Dendritic cell treated with granulocyte-macrophage colony-stimulating factor and Interleukin-4, amounts not matched to agents 40 ng/mL and 50 ng/mL, for 4 days (primary cell): ENCODE results near the gene FUT8.

Experiments
- H3K27ac Mint-ChIP-seq: one replicate; pipeline ENCODE4 v1.8.0; 2022; ENCODE audit warnings: mild to moderate bottlenecking, mixed read lengths
- H3K27me3 Mint-ChIP-seq: one replicate; pipeline ENCODE4 v1.8.0; 2022; ENCODE audit warnings: mild to moderate bottlenecking, mixed read lengths
- H3K36me3 Mint-ChIP-seq: one replicate; pipeline ENCODE4 v1.8.0; 2022; ENCODE audit warnings: low read depth, mixed read lengths
- H3K4me1 Mint-ChIP-seq: one replicate; pipeline ENCODE4 v1.8.0; 2022; ENCODE audit warnings: low read depth, mixed read lengths
- H3K4me3 Mint-ChIP-seq: one replicate; pipeline ENCODE4 v1.8.0; 2022; ENCODE audit warnings: mild to moderate bottlenecking, moderate library complexity, mixed read lengths
- H3K9me3 Mint-ChIP-seq: one replicate; pipeline ENCODE4 v1.8.0; 2022; ENCODE audit warnings: mixed read lengths
- intact Hi-C: fragments of 100-400 bp; cut with micrococcal nuclease; formaldehyde crosslinking; loops from one replicate; pipeline ENCODE4 v1.15.0; 2022

Gene FUT8

DNA sequence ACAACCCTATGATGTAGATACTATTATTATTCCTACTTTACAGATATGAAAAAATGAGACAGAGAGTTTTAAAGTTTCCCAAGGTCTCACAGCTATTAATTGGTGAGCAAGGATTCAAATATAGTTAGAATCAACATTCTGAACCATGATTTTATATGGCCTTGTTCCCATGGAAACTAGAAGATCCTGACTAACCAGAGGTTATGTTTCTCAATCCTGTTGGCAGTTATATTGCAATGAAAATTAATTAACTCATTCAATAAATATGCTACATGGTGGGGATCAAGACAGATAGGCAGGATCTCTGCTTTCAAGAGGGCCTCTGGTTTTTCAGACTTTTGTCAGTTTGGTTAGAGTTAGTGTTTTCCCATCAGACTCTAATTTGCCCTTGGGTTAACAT is 9.3 kb upstream of the FUT8 start:
- no peaks in the 10 kb centered on the region for H3K36me3 Mint-ChIP-seq

DNA sequence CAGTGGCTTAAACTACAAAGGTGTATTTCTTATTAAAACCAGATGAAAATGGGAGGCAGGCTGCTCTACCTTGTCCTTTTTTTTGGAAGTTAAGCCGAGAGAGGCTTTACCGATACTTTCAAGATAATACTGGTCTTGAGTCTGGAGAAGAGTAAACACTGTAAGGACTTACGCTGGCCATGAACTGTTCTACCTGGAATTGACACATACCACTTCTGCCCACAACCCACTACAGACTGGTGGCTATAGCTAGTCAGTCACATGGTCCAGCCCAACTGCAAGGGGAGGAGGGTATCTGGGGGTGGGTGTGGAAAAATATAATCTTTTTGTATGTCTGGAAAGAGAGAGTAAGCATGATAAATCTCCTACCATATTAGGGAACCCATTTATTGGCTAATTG is 4.4 kb upstream of the FUT8 start:
- intact Hi-C loops, result no loop called here
- H3K4me3 Mint-ChIP-seq, result no peak overlapping the region
- H3K36me3 Mint-ChIP-seq, result peaks cover 15% of the 10 kb centered on the region
- peaks cover 11% of the 10 kb centered on the region for H3K27me3 Mint-ChIP-seq
- H3K27ac Mint-ChIP-seq, result no peak overlapping the region
- H3K4me1 Mint-ChIP-seq, result peaks cover 12% of the 10 kb centered on the region
- no peaks in the 10 kb centered on the region for H3K9me3 Mint-ChIP-seq

More for the DNA sequence above, 9.3 kb upstream of the FUT8 start:
- intact Hi-C loops, result no loop called here
- no peaks in the 10 kb centered on the region for H3K9me3 Mint-ChIP-seq
- no peak overlapping the region for H3K4me3 Mint-ChIP-seq
- peaks cover 5% of the 10 kb centered on the region for H3K4me1 Mint-ChIP-seq
- H3K27me3 Mint-ChIP-seq, result peaks cover 8% of the 10 kb centered on the region
- H3K27ac Mint-ChIP-seq, result no peak overlapping the region

DNA sequence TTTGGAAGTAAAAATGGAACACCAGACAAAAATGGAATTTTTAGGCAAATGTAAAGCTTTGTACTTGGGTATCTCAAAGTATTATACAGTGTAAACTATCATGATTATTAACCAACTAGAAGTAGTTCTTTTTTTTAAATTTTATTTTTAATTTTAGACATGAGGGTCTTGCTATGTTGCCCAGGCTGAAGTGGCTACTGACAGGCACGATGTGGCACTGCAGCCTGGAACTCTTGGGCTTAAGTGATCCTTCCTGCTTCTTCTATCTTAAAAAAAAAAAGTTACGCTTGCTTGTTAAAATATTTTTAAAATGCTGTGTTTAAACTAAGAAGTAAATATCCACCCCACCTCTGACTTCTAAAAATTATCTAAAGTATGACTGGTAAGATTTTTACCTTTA is 1.9 kb upstream of the FUT8 start:
- peaks cover 16% of the 10 kb centered on the region for H3K36me3 Mint-ChIP-seq
- peaks cover 16% of the 10 kb centered on the region for H3K4me1 Mint-ChIP-seq
- H3K9me3 Mint-ChIP-seq, result no peaks in the 10 kb centered on the region
- H3K4me3 Mint-ChIP-seq, result no peak overlapping the region
- H3K27me3 Mint-ChIP-seq, result peaks cover 19% of the 10 kb centered on the region
- no peak overlapping the region for H3K27ac Mint-ChIP-seq
- intact Hi-C loops, result loop anchor here (5.0 kb wide), 4 partner anchors 78 to 248 kb away; no protein-coding TSS in a partner anchor

DNA sequence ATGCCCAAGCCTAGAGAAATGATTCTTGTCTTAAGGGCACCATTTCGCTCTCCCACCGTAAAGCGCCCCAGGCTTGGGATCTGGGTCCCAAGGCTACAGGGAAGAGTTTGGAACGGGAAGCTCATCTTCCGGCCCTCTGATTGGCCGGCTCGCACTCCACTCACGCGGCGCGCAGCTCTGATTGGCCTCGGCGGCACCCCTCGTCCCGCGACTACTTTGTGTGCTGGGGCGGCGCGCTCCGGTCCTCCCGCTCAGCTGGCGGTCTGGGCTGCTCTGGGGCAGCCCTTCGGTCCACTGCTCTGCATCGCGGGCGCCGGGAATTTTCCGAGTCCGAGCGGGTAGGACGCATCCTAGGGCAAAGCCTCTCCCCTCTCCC is 886 bp upstream of the FUT8 start:
- Mint-ChIP-seq H3K27me3 (peaks cover 16% of the 10 kb centered on the region), H3K27ac (peak overlapping the region; percentile 89), H3K36me3 (peaks cover 16% of the 10 kb centered on the region), H3K9me3 (no peaks in the 10 kb centered on the region), H3K4me1 (peaks cover 13% of the 10 kb centered on the region), H3K4me3 (peak overlapping the region; percentile 95)
- intact Hi-C loops, result loop anchor here (2.0 to 5.0 kb wide), 5 partner anchors 79 to 425 kb away; partner anchors contain the start of gene FNTB

DNA sequence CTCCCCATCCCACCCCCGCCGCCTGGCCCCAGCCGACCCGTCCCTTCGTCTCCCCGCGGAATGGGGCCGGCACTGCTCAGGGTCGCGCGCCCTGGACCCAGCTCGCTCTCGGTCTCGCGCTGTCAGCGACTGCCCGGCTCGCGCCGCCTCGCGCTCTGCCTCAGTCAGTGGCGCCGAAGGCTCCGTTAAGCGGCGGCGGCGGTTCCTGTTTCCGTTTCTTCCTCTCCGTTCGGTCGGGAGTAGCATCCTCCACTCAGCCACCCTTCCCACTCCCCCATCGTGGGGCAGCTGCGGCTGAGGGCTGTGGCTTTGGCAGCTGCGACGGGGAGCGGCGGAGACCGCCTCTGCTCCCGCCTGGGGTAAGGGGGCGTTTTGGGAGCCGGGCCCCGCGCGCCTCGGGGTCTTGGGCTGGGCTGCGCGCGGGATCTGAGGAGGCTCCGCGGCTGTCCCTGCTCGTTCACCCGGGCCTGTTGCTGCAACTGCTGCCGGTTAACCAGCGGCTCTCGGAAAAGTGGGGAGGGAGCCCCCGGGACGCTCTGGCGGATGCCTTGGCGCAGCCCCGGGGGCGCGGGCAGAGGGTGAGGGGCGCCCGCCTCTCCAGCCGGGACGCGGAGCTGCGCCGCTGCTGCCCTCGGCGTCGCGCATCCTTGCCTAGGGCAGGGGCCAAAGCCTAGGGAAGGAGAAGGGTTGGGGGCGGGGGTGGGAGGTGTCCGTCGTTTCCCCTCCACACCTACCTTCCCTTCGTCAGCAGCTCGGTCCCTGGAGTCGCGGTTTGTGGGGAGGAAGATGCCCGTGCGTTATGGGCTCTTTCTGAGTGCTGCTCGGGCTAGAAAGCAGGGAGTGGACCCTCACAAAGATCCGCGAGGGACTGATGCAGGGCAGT is 567 bp downstream of the FUT8 start:
- H3K9me3 Mint-ChIP-seq, result no peaks in the 10 kb centered on the region
- H3K27ac Mint-ChIP-seq, result peak overlapping the region; percentile 89
- H3K4me3 Mint-ChIP-seq, result peak overlapping the region; percentile 95
- peaks cover 15% of the 10 kb centered on the region for H3K27me3 Mint-ChIP-seq
- intact Hi-C loops, result loop anchor here (2.0 to 5.0 kb wide), 5 partner anchors 81 to 426 kb away; partner anchors contain the start of gene FNTB
- H3K36me3 Mint-ChIP-seq, result peaks cover 16% of the 10 kb centered on the region
- peaks cover 13% of the 10 kb centered on the region for H3K4me1 Mint-ChIP-seq

DNA sequence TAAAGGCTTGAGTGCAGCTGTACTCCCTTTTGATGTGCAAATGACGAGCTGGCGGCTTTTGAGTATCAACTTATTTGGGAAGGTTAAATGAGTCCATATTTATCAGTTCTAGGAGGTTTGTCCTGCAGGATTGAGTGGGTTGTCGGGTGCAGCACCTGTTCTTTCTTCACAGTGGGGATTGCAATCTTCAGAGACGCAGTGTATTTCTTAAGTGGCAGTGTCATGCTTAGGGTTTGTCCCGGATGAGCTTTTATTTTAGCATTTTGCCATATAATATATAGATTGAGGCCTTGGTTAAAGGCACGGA is 1.2 kb downstream of the FUT8 start:
- Mint-ChIP-seq H3K4me1 (peaks cover 13% of the 10 kb centered on the region), H3K27ac (no peak overlapping the region), H3K4me3 (peak overlapping the region; percentile 95), H3K9me3 (no peaks in the 10 kb centered on the region), H3K36me3 (peaks cover 16% of the 10 kb centered on the region), H3K27me3 (peaks cover 14% of the 10 kb centered on the region)
- intact Hi-C loops, result loop anchor here (2.0 to 5.0 kb wide), 6 partner anchors 81 to 427 kb away; partner anchors contain the start of gene FNTB

DNA sequence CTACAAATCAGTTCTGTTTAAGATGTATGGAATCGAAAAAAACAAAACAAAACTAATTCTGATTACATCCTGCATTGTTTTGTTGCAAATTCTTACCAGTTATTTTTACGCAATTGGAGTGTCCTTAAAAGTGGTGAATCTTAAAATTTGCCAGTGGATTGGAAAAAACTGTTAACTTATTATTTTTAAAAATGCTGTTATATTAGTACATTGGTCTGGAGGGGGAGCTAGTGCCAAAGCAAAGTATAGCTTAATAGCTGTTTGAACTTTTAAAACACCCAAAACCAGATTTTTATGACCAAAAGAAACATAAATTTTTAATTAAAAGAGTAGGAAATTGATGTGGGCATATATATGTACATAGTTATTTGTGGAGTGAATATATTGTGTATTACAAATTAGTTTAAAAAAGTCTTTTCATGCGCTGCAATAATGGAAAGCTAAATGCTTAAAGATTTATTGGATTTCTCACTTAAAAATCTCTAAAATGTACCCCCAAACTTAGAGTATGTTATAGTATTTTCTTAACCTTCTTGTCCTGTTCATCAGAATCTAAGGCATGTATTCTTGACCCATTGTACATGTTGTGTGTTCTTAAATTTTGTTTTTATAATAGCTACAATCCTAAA is 2.5 kb downstream of the FUT8 start:
- Mint-ChIP-seq H3K27me3 (peaks cover 14% of the 10 kb centered on the region), H3K4me3 (no peak overlapping the region), H3K27ac (no peak overlapping the region), H3K9me3 (no peaks in the 10 kb centered on the region), H3K36me3 (peaks cover 16% of the 10 kb centered on the region), H3K4me1 (peaks cover 13% of the 10 kb centered on the region)
- intact Hi-C loops, result loop anchor here (1.0 to 5.0 kb wide), 6 partner anchors 83 to 544 kb away; no protein-coding TSS in a partner anchor

DNA sequence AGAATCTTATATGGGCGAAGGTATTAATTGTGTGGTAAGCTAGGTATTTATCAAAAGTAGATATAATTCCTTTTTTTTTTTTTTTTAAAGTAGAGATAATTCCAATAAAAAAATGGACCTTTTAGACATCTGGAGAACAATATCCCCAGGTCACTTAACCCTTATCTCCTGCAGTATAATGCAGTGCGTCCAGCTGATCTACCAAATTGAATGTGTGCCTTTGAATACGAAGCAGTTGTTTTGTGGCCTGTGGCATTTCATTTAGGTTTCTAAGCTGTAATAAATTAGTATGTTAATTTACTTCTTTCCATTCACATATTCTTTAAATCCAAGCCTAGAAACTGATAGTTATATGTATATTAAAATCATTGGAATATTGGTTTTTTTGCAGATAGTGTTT is 3.1 kb downstream of the FUT8 start:
- intact Hi-C loops, result loop anchor here (1.0 to 2.0 kb wide), 2 partner anchors 409 to 544 kb away; no protein-coding TSS in a partner anchor
- peaks cover 13% of the 10 kb centered on the region for H3K4me1 Mint-ChIP-seq

DNA sequence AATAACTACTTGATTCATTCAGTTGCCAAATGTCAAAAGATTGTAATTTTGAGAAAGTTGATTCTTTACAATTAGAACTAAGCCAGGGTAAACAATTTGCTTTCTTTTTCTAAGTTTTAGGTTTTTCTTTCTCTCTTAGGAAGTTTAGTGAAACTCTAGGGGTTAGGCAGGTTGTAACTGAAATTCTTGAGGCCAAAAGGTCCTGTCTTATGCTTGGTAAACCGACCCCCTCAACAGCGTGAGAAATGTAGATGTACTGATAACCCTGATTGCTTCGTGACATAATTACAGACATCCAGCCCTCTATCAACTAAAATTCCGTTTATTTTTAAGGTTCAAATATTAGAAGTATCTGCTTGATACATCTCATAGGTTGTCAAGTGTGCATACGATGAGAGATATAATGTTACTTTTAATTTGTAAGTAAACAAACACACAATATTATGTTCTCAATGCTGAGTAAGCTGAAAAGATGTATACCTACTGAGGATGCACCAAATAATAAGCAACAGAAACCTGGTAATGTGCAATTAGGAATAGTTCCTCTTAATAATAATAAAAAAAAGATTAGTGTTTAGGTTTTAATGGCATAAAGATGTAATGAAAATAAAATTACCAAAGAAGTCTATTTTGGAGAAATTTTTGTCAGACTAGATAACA is 7.2 kb downstream of the FUT8 start:
- Mint-ChIP-seq H3K27me3 (no peaks in the 10 kb centered on the region), H3K4me3 (no peak overlapping the region), H3K9me3 (no peaks in the 10 kb centered on the region), H3K4me1 (peaks cover 5% of the 10 kb centered on the region), H3K36me3 (no peaks in the 10 kb centered on the region), H3K27ac (no peak overlapping the region)
- intact Hi-C loops, result no loop called here

More for the DNA sequence above, 3.1 kb downstream of the FUT8 start:
- H3K9me3 Mint-ChIP-seq, result no peaks in the 10 kb centered on the region
- H3K4me3 Mint-ChIP-seq, result no peak overlapping the region
- no peak overlapping the region for H3K27ac Mint-ChIP-seq
- peaks cover 16% of the 10 kb centered on the region for H3K36me3 Mint-ChIP-seq
- peaks cover 14% of the 10 kb centered on the region for H3K27me3 Mint-ChIP-seq

DNA sequence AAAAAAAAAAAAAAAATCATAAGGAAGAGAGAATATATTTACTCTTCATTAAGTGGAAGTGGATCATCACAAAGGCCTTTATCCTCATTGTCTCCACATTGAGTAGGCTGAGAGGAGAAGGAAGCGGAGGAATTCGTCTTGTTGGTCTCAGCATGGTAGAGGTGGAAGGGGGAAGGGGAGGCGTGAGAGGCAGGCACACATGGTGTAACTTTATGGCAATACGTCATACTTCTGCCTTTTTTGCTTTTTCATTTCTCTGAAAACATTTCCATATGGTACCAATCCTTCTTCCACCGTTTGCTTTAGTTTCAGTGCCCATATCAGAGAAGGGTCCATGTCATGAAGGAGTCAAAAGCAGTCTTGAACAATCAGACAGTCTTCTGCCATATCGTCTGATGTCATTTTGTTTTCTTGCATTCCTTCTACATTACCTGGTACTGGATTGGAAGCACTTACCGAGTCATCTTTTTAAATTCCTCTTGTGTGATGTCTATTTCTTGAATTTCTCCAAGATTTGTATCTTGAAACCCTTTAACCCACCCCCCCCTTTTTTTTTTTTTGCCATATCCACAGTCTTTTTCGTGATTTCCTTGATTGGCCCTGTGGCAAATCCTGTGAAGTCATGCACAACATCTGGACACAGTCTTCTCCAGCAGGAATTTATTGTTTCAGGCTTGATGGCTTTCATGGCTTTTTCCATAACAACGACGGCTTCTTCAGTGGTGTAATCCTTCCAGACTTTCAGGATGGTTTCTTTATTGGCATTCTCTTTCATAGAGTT is 8.9 kb downstream of the FUT8 start:
- intact Hi-C loops, result no loop called here
- H3K36me3 Mint-ChIP-seq, result no peaks in the 10 kb centered on the region
- peaks cover 5% of the 10 kb centered on the region for H3K4me1 Mint-ChIP-seq
- no peak overlapping the region for H3K4me3 Mint-ChIP-seq
- no peak overlapping the region for H3K27ac Mint-ChIP-seq
- H3K27me3 Mint-ChIP-seq, result no peaks in the 10 kb centered on the region
- no peaks in the 10 kb centered on the region for H3K9me3 Mint-ChIP-seq

DNA sequence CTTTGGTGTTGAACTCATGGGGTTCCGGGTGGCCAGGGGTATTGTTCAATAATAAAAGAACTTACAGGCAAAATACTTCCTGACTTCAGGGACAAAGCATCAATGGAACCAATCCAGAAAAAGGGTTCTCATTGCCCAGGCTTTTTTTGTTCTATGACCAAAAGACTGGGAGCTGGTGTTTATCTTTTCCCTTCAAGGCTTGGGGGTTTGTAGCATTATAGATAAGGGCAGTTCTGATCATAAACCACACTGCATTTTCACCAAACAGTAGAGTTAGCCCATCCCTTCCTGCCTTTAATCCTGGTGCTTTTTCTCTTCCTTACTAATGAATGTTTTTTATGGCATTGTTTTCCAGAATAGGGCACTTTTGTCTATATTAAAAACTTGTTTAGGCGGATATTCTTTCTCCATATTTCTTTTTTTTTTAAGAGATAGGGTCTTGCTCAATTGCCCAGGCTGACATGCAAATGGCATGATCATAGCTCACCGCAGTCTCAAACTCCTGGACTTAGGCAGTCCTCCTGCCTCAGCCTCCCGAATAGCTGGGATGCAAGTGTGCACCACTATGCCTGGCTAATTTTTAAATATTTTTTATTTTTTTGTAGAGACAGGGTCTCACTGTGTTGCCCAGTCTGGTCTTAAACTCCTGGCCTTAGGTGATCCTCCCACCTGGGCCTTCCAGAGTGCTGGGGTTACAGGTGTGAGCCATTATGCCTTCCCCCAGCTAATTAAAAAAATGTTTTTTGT is 9.7 kb downstream of the FUT8 start:
- intact Hi-C loops, result no loop called here
- no peak overlapping the region for H3K27ac Mint-ChIP-seq

DNA sequence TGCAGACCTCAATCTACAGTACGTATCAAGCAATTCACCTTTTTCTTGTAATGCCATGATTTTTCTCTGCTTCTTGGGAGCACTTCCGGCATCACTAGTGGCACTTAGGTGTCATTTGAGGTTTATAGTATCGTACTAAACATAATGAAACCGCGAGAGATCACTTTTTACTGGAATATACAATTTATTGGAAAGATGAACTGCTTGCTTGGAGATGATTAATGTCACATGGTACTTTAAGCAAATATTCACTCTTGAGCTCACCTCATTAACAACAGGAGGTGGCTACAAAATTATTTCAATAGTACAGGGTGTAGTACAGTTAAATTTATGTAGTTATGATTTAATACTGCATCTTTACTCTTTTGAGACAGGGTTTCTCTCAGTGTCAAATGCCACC is 11.5 kb downstream of the FUT8 start:
- Mint-ChIP-seq H3K36me3 (no peaks in the 10 kb centered on the region), H3K4me3 (no peak overlapping the region), H3K27ac (no peak overlapping the region), H3K4me1 (peaks cover 5% of the 10 kb centered on the region), H3K27me3 (no peaks in the 10 kb centered on the region), H3K9me3 (no peaks in the 10 kb centered on the region)
- intact Hi-C loops, result no loop called here

More for the DNA sequence above, 9.7 kb downstream of the FUT8 start:
- Mint-ChIP-seq H3K4me3 (no peak overlapping the region), H3K9me3 (no peaks in the 10 kb centered on the region), H3K36me3 (no peaks in the 10 kb centered on the region), H3K27me3 (no peaks in the 10 kb centered on the region), H3K4me1 (peaks cover 5% of the 10 kb centered on the region)

DNA sequence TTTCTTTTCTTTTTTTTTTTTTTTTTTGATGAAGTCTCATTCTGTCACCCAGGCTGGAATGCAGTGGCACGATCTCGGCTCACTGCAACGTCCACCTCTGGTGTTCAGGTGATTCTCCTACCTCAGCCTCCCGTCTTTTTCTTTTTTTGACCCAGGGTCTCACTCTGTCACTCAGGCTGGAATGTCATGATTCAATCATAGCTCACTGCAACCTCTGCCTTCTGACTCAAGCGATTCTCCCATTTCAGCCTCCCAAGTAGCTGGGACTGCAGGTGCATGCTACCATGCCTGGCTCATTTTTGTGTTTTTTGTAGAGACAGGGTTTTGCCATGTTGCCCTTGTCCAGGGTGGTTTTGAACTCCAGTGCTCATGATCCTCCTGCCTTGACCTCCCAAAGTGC is 12.0 kb downstream of the FUT8 start:
- Mint-ChIP-seq H3K36me3 (no peaks in the 10 kb centered on the region), H3K27me3 (no peaks in the 10 kb centered on the region), H3K27ac (no peak overlapping the region), H3K9me3 (no peaks in the 10 kb centered on the region), H3K4me3 (no peak overlapping the region), H3K4me1 (peaks cover 5% of the 10 kb centered on the region)
- intact Hi-C loops, result no loop called here
